Measurements from ENCODE around the gene SLC35G3. TPM values are rescaled to one million over a fixed set of nuclear protein-coding genes. Genes with fewer than 3 reads are reported as not detected.

Gene SLC35G3
- total RNA-seq, 4 donors from 2014 or later, result not detected

DNA sequence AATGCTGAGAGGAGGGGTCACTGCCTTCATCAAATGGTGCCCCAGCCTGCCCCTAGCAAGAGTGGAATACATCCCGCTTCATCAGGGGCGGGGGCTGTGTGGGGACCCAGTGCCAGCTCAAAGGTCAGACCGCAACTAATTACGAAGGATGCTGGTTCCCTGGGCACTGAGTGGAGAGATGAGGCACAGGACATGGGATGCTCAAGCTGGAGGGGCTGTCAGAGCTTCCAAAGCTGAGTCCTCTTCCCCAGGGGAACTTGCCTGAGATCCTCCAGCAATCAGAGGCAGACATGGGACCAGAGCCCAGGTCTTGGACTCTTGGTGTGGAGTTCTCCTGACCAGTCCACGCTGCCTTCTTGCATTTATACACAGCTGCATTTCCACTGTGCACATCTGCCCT lies 27.7 kb downstream of the SLC35G3 start:
- ATAC-seq (ENCODE audit: low FRiP score) (no peak), DNase-seq (ENCODE audit: low spot score) (no peak)
- TF ChIP-seq, protein P1, sequence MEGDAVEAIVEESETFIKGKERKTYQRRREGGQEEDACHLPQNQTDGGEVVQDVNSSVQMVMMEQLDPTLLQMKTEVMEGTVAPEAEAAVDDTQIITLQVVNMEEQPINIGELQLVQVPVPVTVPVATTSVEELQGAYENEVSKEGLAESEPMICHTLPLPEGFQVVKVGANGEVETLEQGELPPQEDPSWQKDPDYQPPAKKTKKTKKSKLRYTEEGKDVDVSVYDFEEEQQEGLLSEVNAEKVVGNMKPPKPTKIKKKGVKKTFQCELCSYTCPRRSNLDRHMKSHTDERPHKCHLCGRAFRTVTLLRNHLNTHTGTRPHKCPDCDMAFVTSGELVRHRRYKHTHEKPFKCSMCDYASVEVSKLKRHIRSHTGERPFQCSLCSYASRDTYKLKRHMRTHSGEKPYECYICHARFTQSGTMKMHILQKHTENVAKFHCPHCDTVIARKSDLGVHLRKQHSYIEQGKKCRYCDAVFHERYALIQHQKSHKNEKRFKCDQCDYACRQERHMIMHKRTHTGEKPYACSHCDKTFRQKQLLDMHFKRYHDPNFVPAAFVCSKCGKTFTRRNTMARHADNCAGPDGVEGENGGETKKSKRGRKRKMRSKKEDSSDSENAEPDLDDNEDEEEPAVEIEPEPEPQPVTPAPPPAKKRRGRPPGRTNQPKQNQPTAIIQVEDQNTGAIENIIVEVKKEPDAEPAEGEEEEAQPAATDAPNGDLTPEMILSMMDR (IDR thresholded peaks at IDR 0.05), result no peak

DNA sequence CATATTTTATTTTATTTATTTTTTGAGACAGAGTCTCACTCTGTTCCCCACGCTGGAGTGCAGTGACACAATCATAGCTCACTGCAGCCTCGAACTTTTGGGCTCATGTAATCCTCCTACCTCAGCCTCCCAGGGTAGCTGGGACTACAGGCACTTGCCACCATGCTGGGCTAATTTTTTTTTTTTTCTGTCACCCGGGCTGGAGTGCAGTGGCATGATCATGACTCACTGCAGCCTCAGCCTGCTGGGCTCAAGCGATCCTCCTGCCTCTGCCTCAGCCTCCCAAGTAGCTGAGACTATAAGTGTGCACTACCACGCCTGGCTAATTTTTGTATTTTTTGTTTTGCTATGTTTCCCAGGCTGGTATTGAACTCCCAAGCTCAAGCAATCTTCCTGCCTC lies 29.5 kb downstream of the SLC35G3 start:
- DNase-seq (ENCODE audit: low spot score) (no peak), ATAC-seq (ENCODE audit: low FRiP score) (no peak)
- TF ChIP-seq, protein P1 (IDR thresholded peaks at IDR 0.05), result no peak

DNA sequence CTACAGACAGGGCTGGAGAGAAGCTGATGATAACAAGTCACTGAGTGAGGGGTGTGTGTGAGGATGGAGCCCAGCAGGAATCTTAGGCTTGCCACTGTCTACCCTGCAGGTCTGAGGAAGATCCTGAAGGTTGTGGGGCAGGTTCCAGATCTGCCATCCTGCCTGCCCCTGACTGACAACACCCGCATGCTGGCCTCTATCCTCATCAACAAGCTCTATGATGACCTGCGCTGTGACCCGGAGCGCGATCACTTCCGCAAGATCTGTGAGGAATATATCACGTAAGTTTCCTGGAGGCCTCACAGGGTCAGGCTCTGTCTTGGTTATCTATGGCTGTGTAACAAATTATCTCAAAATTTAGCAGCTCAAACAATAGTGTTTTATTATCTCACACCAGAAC lies 30.3 kb downstream of the SLC35G3 start:
- DNase-seq (ENCODE audit: low spot score) (no peak), ATAC-seq (ENCODE audit: low FRiP score) (no peak)
- TF ChIP-seq, protein P1 (IDR thresholded peaks at IDR 0.05), result no peak

DNA sequence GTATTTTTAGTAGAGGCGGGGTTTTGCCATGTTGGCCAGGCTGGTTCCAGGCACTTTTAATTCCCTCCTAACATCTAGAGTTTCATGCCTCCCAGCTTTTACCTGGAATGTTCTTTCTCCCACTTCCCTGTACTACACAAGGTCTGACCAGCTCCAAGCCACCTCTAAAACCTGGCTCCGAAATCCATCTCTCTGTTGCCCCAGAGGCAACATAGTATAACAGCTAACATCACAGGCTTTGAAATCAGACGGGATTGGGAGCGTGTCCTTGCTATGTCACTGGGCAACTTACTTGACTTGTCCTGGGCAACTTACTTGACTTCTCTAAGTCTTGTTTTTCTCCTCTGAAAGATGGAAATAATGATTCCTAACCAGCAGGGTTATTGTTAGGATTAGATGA lies 31.4 kb downstream of the SLC35G3 start:
- ATAC-seq (ENCODE audit: low FRiP score) (no peak), DNase-seq (ENCODE audit: low spot score) (no peak)
- TF ChIP-seq, protein P1 (IDR thresholded peaks at IDR 0.05), result no peak

DNA sequence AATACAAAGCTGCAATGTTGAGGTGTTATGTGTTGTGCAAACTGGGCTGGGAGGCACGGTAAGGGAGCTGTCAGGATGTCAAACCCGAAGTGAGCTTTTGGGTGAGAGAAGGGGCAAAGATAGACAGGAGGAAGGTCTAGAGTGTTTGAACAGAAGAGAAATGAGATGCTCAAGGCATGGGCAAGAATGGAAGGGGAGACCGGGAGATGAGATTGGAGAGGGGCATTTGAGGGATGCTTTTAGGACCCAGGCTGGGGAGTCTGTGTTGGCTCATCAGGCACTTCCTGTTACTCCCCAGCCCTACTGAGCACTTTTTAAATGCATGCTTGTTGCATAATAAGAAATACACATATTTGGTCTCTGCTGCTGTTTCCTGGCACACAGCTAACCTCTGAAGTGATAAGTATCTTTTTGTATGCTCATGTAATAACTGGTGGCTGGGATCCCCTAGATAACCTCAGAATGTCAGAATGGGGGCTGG lies 32.9 kb downstream of the SLC35G3 start:
- DNase-seq (ENCODE audit: low spot score) (no peak), ATAC-seq (ENCODE audit: low FRiP score) (no peak)
- TF ChIP-seq, protein P1 (IDR thresholded peaks at IDR 0.05), result no peak

DNA sequence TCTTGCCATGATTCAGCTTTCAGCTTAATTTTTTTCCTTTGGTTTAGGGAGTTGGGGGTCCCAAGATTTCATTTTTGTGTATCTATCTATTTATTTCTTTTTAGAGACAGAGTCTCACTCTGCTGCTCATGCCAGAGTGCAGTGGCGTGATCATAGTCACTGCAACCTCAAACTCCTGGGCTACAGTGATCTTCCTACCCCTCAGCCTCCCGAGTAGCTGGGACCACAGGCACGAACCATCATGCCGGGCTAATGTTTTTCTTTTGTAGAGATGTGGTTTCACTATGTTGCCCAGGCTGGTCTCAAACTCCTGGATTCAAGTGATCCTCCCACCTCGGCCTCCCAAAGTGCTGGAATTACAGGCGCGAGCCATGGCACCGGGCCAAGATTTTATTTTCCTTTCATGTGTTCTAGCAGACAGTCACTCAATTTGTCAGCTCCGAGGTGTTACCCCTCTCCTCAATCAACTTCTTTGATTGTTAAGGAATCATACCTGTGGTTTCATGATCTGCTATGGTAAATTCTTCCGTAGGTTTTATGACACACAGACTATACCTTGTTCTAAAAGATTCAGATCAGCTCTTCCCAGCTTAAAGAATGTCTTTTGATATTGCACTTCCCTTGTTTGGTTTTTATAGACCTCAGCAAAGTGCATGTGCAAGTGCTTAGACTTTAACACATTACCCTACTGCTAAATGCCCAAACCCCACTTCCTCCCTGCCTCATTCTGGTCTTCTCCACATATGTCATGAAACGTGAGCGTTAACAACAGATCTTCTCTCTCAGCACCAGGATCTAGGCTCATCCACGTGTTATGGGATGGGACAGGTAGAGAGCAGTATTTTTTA lies 33.6 kb downstream of the SLC35G3 start:
- ATAC-seq (ENCODE audit: low FRiP score) (no peak), DNase-seq (ENCODE audit: low spot score) (no peak)
- TF ChIP-seq, protein P1 (IDR thresholded peaks at IDR 0.05), result no peak

DNA sequence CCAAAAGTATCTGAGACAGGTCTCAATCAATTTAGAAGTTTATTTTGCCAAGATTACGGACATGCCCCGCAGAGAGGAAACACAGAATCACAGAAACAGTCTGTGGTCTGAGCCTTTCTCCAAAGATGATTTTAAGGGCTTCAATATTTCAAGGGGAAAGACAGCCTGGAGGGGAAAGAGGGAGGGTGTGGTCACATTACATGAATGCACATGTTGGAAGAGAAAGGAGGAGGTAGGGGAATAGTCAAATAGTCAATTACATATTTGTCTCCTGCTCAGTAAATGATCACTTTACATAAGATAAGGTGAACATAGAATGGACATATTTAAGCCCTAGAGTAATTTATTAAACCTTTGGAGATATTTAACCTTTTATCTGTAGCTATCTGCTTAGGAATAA lies 34.3 kb downstream of the SLC35G3 start:
- ATAC-seq (ENCODE audit: low FRiP score), result no peak
- no peak for DNase-seq (ENCODE audit: low spot score)
- TF ChIP-seq, protein P1 (IDR thresholded peaks at IDR 0.05), result no peak
